Measurements from ENCODE around the gene AIFM3. TPM values are rescaled to one million over a fixed set of nuclear protein-coding genes. Genes with fewer than 3 reads are reported as not detected.

Gene AIFM3
- total RNA-seq, 5 donors from 2014 or later (not counting 1 experiment from before 2014, with no cell fraction given), result 0.33 to 1.7 (median 0.66) TPM

DNA sequence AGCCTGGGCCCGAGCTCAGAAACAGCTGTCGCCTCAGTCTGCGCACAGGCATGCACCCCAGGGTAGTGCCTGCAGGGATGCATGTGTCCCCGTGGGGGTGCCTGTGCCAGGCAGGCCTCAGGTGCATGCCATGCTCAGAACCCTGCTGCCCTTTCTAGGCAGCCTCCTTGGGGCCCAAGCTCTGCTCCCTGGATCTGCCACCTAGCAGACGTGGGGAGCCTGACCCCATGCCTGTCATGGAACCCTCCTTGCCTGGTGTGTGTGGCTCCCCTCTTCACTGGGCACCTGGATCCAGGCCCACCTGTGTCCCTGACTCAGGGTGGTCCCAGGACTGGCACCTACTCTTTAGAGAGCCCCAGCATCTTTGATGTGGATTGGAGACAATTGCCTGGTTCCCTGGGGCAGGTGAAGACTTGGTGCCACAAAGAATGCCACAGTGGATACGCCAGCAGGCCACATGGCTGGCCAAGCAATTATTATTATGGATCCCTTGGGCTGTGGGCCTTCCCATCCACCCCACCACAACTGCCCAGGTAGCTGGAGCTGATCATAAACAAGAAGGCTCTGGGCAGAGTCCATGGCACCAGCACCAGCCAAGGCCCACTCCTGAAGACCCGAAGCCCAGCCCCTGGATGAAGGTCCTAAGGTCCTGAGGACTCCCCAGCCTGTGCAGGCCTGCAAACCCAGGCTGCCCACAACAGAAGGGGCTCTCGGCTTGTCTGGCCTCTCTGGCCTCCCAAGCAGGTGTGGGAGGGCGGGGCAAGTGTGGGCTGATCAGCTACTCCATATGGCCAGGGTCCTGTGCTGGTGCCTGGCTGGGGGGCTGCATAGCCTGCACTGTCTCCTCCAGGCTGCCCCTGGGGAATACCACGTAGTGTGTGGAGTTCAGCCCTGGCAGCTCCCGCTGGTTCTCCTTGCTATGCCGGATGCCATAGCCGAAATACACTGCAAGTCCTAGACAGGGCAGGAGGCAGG lies 61.5 kb downstream of the AIFM3 start:
- 79% methylated on average over 12 of the region's 13 CpGs for WGBS (ENCODE audit: insufficient coverage)
- POLR2A ChIA-PET, result interaction anchor here in 1 of 2 donors (0.5 kb wide), 1 partner anchor 61 kb away, joined by 3 read pairs; no protein-coding TSS in a partner anchor
- Histone ChIP-seq H3K9me3 (no peaks in the 10 kb centered on the region), H3K4me3 (ENCODE audit: control insufficient read depth in 1 of 2, extremely low read depth in 1 of 2, low read length in 1 of 2) (no peak overlapping the region), H3K27me3 (replicated peaks in 1 of 2; ENCODE audit: control insufficient read depth in 2 of 2, extremely low read depth in 1 of 2, insufficient read depth in 2 of 2, low read length in 1 of 2) (peaks cover 0 to 76% of the 10 kb centered on the region in 2 experiments), H3K4me1 (ENCODE audit: control insufficient read depth in 1 of 2, extremely low read depth in 1 of 2, insufficient read depth in 2 of 2, low read length in 2 of 2) (peaks cover 0 to 26% of the 10 kb centered on the region in 2 experiments), H3K27ac (ENCODE audit: low read length) (no peak overlapping the region), H3K36me3 (ENCODE audit: control insufficient read depth in 2 of 2, extremely low read depth in 1 of 2, insufficient read depth in 1 of 2, low read length in 1 of 2) (no peaks in the 10 kb centered on the region)
- no peak for ATAC-seq (replicated peaks in 1 of 4)
- CTCF ChIA-PET, result no interaction called here
- DNase-seq, result no peak
- Mint-ChIP-seq H3K4me3 (no peak overlapping the region), H3K9me3 (no peaks in the 10 kb centered on the region), H3K27me3 (peaks cover 22 to 37% of the 10 kb centered on the region in 2 donors), H3K27ac (no peak overlapping the region), H3K36me3 (no peaks in the 10 kb centered on the region), H3K4me1 (peaks cover 15 to 17% (median 17%) of the 10 kb centered on the region in 3 donors)

- no peaks in the 10 kb centered on the region for H3K9me3 Mint-ChIP-seq
- CTCF ChIA-PET, result no interaction called here
- ATAC-seq (replicated peaks in 1 of 4) (no peak), DNase-seq (no peak)
- POLR2A ChIA-PET, result no interaction called here
- H3K27ac Mint-ChIP-seq, result no peak overlapping the region
- Histone ChIP-seq H3K27me3 (replicated peaks in 1 of 2; ENCODE audit: control insufficient read depth in 2 of 2, extremely low read depth in 1 of 2, insufficient read depth in 2 of 2, low read length in 1 of 2) (peaks cover 0 to 77% of the 10 kb centered on the region in 2 experiments), H3K27ac (ENCODE audit: low read length) (no peak overlapping the region), H3K4me3 (ENCODE audit: control insufficient read depth in 1 of 2, extremely low read depth in 1 of 2, low read length in 1 of 2) (no peak overlapping the region), H3K4me1 (ENCODE audit: control insufficient read depth in 1 of 2, extremely low read depth in 1 of 2, insufficient read depth in 2 of 2, low read length in 2 of 2) (peaks cover 0 to 26% of the 10 kb centered on the region in 2 experiments), H3K9me3 (no peaks in the 10 kb centered on the region), H3K36me3 (ENCODE audit: control insufficient read depth in 2 of 2, extremely low read depth in 1 of 2, insufficient read depth in 1 of 2, low read length in 1 of 2) (no peaks in the 10 kb centered on the region)
- WGBS (ENCODE audit: insufficient coverage), result 74% methylated on average over 12 of the region's 12 CpGs
- H3K4me1 Mint-ChIP-seq, result peaks cover 15 to 17% (median 17%) of the 10 kb centered on the region in 3 donors
- no peaks in the 10 kb centered on the region for H3K36me3 Mint-ChIP-seq
- H3K27me3 Mint-ChIP-seq, result peaks cover 22 to 42% of the 10 kb centered on the region in 2 donors
- no peak overlapping the region for H3K4me3 Mint-ChIP-seq
These were observed 62.5 kb downstream of the AIFM3 start for GRCh38 chr22:21029486-21030025.

DNA sequence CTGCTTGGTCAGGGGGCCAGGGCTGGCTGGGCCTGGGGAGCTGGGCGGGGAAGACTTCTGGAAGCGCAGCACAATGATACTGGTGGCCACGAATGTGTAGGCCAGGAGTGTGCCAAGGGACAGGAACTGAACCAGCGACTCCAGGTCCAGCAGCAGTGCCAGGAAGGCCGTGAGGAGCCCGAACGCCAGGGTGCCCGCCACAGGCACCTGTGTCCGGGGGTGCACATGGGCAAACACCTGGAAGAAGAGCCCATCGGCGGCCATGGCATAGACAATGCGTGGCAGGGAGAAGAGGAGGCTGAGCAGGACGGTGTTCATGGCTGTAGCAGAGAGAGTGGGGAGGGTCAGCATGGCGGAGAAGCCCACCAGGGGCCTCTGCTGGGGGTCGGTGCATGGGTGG lies 63.0 kb downstream of the AIFM3 start:
- ChIA-PET POLR2A (no interaction called here), CTCF (no interaction called here)
- Mint-ChIP-seq H3K36me3 (no peaks in the 10 kb centered on the region), H3K4me3 (no peak overlapping the region), H3K4me1 (peaks cover 14 to 16% (median 15%) of the 10 kb centered on the region in 3 donors), H3K9me3 (no peaks in the 10 kb centered on the region), H3K27me3 (peaks cover 22 to 43% of the 10 kb centered on the region in 2 donors), H3K27ac (peak overlapping the region in 1 of 2 donors; percentile 41)
- no peak for DNase-seq
- Histone ChIP-seq H3K36me3 (ENCODE audit: control insufficient read depth in 2 of 2, extremely low read depth in 1 of 2, insufficient read depth in 1 of 2, low read length in 1 of 2) (no peaks in the 10 kb centered on the region), H3K27me3 (replicated peaks in 1 of 2; ENCODE audit: control insufficient read depth in 2 of 2, extremely low read depth in 1 of 2, insufficient read depth in 2 of 2, low read length in 1 of 2) (peaks cover 0 to 77% of the 10 kb centered on the region in 2 experiments), H3K9me3 (no peaks in the 10 kb centered on the region), H3K4me3 (ENCODE audit: control insufficient read depth in 1 of 2, extremely low read depth in 1 of 2, low read length in 1 of 2) (no peak overlapping the region), H3K27ac (ENCODE audit: low read length) (no peak overlapping the region), H3K4me1 (ENCODE audit: control insufficient read depth in 1 of 2, extremely low read depth in 1 of 2, insufficient read depth in 2 of 2, low read length in 2 of 2) (peaks cover 0 to 24% of the 10 kb centered on the region in 2 experiments)
- no peak for ATAC-seq (replicated peaks in 1 of 4)
- WGBS (ENCODE audit: insufficient coverage), result 80% methylated on average over 15 of the region's 15 CpGs

Other genes with a start within 250 kb of the AIFM3 start
- under 1 TPM in 3 of 5 donors, not detected in 2; 0.16 to 0.30 (median 0.26) TPM for gene SERPIND1, start 193.1 kb upstream of the AIFM3 start, total RNA-seq
- gene PI4KA, start 108.4 kb upstream of the AIFM3 start, total RNA-seq, result 100 to 1,000 TPM; 135 to 187 (median 143) TPM
- gene SNAP29, start 108.2 kb upstream of the AIFM3 start, total RNA-seq, result 10 to 100 TPM; 15.8 to 26.2 (median 23.3) TPM
- gene CRKL, start 49.8 kb upstream of the AIFM3 start, total RNA-seq, result 10 to 100 TPM; 41.7 to 87.7 (median 85.4) TPM
- gene LZTR1, start 15.0 kb downstream of the AIFM3 start, total RNA-seq, result 100 to 1,000 TPM in 3 of 5 donors, 10 to 100 TPM in 2; 57.1 to 118 (median 105) TPM
- 10 to 100 TPM; 46.4 to 61.1 (median 56.8) TPM for gene THAP7, start 34.9 kb downstream of the AIFM3 start, total RNA-seq
- 1 to 10 TPM in 3 of 5 donors, under 1 TPM in 2; 0.29 to 1.6 (median 1.0) TPM for gene P2RX6, start 47.9 kb downstream of the AIFM3 start, total RNA-seq
- gene SLC7A4, start 65.3 kb downstream of the AIFM3 start, total RNA-seq, result under 1 TPM in 3 of 5 donors, not detected in 2; 0.14 to 0.76 (median 0.41) TPM
- under 1 TPM in 2 of 5 donors, not detected in 3; 0.16 to 0.25 TPM for gene LRRC74B, start 78.7 kb downstream of the AIFM3 start, total RNA-seq

All from T-cell (primary cell).